Endometrial microvascular endothelial cells (primary cell): Measurements from ENCODE around the gene CD82. TPM values are rescaled to one million over a fixed set of nuclear protein-coding genes. Genes with fewer than 3 reads are reported as not detected.

Source experiments
- in situ Hi-C: cut with HindIII; loops from 2 replicates; pipeline ENCODE4 v1.10.0; 2017; ENCODE audit warnings: low sequenced_read_pairs, low pct_unique_long_range_greater_than_20kb; ENCODE audit errors: inconsistent ontology term
- total RNA-seq: library from RNA; depleted of rRNA; stranded (reverse); fragments of >200 nt; gene quantifications from one replicate; pipeline ENCODE4 v1.2.3, GENCODE V29; 2015; ENCODE audit errors: inconsistent ontology term

The CD82 gene
- total RNA-seq, 1 donor from 2014 or later: 19.0 TPM

DNA sequence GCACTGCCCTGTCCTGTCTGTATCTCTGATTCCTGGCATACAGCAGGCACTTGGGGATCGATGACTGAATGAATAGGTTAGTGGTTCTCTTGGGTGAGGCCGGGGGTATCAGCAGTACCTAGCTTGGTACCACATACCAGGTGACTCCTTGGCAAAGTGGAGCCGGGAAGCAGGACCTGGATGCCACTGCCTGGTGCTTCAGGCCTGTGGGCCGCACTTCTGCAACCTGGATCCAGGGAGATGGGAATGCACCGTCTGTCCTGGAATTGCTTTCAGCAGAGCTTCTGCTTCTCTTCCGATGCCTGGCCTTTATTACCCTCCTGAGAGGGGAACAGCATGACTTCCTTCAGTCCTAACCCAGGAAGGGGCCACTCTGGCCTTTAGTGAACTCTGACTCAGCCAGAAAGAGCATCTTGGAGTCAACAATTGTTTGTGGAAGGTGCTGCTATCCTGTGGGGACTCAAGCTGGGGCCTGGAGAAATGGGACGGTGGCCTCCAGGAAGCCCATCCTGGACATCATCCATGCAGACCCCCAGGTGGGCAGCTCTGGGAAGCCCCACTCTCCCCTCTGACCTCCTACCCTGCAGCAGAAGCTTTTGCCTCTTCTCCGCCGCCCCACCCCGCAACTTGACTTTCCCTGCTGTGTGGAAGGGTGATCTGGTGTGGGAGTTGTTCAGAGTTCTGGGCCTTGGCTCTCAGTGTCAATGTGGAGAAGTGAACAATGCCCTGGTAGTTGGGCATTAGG is 5.1 kb downstream of the CD82 start:
- in situ Hi-C loops: no loop called here

DNA sequence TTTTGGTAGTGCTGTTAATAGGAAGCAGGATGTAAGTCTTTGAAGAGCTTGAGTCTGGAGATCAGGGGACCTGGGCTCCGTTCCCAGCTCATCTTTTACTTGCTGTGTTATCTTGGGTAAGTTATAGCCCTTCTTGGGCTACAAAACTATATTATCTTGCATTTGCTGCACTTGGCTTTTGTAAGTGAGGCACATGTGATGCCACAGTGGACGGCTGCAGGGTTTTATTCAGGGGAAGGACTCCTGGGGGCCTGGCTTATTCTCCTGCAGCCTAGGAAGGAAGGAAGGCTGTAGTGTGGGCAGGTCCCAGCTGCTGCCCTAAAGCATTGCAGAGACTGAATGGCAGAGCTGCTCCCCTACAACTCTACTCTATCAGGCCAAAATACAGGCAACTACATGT is 6.4 kb downstream of the CD82 start:
- in situ Hi-C loops: no loop called here

DNA sequence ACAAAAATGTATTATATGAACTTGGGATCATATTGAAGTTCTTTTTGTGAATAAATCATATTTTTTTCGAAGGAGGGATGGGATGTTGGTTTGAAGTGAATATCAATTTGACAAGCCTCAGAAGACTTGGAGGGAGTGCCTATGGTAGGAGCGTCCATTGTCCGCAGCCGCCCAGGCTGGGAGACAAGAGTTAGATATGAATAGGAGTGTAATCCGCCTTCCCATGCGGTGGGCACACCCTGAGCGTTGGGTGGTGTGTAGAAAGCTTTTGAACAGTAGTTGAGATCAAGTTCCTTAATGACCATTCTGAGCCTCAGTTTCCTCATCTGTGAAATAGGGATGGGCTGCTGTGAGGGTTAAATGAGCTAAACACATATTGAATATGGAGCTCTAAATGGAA is 7.0 kb downstream of the CD82 start:
- in situ Hi-C loops: no loop called here

DNA sequence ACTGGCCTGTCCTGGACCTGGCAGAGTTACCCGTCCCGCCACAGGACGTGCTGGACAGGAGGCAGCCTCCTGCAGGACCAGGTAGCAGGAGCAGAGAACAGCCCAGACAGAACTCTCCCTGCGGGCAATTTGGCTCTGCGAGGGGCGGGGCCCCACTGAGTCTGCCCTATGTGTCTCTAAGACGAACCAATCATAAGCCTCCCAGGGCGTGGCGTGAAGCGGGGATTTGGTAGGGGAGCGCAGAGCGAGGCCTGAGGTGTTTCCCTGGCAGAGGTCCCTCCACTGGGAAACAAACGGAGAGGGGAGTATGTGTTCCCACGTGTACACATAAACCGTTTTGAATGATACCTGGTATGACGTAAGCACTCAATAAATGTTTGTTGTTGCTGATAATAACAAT is 7.4 kb downstream of the CD82 start:
- in situ Hi-C loops: no loop called here

DNA sequence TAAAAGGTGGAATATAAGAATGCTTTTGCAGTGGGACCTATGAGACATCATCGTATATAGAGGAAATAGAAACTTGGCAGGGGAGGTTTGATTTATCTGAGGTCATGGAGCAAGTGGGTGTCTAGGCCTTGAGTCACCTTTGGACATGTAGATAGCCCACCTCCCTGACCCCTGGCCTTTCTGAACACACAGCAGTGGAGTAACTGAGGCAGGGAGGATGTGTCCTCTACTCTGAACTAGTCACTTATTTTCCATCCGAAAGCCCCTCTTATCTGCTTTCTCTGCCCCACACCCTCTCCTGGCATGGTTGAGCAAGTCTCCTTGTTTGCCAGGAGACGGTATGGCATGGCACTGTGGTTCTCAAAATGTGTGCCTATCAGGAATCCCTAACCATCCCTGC is 7.9 kb downstream of the CD82 start:
- in situ Hi-C loops: no loop called here

DNA sequence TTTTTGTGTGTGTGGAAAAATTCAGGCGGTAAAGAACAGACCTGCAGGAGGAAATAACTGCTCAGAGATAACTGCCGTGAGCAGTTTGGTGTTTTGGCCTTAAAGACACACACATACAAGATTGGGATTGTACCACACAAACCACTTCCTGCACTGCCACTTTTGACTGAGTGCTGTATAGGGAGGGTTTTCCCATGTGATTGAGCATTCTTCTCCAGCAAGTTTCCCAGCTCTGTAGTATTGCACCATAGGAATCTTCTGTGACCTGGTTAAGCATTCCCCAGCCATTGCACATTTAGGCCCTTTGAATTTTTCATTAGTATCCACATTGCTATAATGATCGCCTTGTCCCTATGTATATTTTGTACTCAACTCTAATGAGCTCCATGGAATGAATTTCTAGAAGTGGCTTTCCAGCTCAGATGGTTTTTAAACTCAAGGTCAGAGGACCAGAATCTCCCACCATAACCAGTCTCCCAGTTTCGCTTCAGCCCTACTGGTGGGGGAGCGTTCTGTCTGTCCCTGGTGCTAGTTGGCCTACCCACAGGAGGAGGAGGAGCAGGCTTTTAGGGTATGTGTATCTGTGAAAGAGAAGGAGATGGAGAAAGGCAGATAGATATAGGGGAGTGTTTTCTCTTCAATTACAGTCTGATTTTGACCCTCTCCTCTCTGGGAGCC is 9.3 kb downstream of the CD82 start:
- in situ Hi-C loops: no loop called here

DNA sequence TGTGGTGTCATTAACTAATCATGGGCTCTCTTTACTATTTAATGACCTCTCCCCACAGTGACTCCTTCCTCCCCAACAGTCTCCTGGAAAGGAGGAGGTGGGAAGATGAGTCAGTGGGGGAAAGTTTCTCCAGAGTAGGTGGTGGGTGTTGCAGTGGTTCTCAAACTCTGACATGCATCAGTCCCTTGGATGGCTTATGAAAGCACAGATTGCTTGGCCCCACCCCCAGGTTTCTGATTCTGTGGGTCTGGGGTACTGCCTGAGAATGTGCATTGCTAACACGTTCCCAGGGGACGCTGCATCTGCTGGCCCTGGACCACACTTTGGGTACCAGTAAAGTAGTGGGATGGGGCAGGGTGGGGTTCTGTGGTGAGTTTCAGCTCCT is 9.8 kb downstream of the CD82 start:
- in situ Hi-C loops: no loop called here

DNA sequence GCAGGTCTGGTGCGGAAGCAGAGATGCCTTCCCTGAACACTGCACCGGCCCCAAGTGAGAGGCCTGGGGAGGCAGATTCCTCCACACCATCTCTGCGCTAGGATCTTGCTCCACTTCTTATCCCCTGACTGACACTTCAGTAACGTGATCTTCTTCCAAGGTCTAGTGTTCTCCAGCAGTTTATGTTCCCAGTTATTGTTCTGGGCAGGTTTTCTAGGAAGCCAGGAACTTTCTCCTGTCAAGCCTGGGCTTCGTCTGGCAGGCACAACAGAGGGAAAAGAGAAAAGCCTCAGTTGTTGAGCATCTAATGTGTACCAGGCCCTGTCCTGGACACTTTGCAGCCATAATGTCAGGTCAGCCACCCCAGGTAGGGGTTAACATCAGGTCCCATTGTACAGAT is 10.5 kb downstream of the CD82 start:
- in situ Hi-C loops: no loop called here

DNA sequence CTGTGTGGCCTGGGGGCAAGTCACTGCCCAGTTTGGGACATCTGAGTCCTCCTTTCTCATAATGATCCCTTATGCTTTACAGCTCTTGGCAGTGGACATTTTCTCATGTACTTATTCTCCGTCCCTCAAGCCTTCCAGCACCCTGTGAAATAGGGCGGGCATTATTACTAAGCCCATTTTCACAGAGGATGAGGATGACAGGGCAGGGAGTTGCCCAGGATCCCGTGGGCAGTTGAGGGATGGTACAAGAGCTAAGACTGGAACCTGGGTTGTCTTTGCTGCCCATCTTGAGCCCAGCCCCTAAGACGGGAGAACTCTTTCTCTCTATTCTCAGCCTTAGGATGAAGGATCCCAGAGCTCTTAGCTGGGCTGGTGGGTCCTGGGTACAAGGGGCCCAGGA is 11.2 kb downstream of the CD82 start:
- in situ Hi-C loops: no loop called here

DNA sequence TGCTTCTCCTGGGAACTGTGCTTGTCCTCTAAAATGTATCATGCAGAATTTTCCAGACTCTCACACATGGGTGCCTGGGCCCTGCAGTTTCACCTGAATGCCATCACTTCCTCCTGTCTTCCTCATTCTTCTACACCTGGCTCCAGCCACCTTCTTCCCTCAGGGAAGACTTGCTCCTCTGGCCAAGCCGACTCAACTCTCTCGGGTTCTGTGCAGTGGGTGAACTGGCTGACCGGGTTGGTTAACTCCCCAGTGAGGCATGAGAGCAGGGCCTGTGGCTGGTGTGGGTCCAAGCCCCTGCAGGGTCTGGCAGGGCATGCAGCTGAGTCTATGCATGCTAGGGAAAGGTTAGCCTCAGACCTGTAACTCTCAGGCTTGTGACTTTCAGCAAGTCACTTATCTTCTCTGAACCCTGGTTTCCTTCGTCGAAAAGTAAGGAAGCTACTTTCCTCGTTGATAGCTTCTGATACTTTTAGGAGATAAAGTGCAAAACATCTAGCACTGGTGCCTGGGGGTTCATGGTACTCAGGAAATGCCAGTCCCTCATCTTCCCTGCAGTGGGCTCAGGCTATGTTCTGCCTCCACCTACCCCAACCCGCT is 11.9 kb downstream of the CD82 start:
- in situ Hi-C loops: no loop called here

DNA sequence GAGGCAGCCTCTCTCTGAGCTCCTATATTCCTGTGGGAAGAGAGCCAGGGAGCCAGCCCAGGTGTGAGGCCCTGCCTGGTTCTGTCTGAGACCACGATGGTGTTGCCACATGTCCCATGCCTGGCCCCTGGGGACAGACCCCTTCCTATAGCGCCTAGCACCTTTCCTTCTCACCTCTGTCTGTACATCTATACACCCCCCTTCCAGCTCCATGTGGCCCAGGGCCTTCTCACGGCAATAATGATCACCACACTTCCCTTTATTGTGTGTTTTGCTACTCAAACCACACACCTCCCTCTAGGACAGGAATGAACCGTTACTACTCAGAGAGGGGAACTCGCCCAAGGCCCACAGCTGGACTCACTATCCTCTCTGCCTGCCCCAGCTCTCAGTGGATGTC is 12.8 kb downstream of the CD82 start:
- in situ Hi-C loops: no loop called here

DNA sequence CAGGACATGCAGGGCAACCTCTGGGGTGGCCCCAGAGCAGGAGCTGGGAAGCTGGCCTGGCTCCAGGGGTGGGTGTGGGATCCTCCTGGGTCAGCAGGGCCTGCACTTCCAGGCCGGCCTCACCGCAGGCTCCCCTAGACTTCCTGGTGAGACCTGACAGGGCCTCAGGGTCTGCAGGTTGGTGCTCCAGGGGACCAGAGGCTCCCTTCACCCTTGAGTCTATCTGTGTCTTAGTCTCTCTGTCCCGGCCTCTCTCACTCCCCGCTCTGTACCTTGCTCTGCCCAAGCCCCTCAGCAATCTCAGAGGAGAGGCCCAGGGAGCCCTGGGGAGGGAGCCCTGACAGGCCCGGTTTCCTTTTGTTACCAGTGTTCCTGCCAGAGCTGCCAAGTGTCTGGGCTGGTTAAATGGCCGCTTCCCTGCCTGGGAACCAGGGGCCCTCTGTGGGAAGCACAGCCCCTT is 13.9 kb downstream of the CD82 start:
- in situ Hi-C loops: no loop called here

DNA sequence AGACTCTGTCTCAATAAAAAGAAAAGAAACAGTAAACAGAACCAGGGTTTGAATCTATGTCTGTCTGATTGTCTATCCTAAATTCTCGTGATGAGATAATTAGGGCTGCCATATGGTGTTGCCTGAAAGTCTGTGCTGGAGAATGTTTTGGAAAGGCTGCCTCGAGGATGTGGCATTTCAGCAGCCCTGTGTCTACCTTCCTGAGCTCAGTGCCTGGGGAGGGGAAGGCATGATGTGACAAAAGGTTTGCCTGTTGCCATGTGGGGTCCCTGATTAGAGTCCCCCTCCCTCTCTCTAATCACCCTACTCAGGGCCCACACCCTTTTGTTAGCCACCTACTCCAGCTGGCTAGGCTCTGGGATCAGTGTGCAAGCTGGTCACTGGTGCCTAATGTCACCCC is 15.2 kb downstream of the CD82 start:
- in situ Hi-C loops: no loop called here

DNA sequence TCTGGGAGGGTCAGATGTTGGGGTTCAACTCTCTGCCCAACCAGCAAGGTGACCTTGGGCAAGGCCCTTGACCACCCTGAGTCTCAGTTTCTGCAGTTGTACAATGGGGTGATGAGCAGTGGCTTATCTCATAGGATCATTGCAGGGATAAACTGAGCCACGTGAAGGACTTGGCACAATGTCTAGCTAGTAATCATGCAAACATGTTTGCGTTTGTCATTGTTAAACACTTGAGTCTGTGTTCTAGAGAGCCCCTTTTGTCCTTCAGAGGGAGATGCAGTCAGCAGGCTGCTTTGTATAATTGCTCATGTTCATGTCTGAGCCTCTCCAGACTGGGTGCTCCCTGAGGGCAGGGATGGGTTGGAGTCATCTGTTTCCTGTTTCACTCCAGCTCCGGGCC is 15.8 kb downstream of the CD82 start:
- in situ Hi-C loops: no loop called here

DNA sequence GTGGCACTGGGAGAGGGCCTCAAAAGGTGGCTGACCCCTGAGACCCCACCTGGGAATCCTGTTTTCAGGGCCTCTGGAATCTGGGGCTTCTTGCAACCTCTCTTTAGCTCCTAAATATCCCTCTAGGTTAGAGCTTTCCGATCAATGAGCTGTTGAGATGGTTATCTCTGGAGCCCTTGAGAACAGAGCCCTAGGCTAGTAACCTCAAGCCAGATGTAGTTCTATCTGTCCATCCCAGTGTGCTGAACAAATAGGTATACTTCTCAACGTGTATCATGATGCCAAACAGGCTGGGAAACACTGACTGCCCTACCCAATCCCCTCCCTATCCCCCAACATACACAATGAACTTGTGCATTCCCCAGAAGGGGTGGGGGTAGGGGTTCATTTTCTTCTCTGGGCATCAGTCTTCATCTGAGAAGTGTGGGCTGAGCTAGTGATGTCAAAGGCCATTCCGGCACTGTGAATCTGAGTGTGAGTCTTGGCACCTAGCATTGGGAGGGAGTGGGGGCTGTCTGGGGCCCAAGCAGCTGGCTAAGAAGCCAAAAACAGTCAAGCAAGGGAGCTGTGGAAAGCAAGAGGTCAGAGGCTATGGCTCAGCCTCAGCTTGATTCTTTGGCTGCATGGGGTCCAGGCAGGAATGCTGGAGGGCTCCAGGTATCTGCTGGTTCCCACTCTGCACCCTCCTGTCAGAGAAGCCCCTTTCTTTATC is 17.3 kb downstream of the CD82 start:
- in situ Hi-C loops: no loop called here

DNA sequence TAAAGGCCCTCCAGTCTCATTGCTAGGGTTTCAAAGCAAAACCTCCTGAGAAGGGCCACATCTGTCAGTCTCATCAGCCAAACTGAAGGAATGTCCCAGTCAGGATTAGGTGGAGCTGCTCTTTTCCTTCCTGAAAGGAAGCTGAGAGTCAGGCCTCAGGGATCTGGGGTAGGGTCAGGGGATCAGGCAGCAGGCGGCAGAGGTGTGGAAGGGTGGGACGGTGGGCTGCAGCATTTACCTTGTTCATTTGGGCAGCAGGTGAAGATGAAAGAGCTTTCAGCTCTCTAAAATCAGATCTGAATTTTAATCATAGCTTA is 17.8 kb downstream of the CD82 start:
- in situ Hi-C loops: no loop called here

DNA sequence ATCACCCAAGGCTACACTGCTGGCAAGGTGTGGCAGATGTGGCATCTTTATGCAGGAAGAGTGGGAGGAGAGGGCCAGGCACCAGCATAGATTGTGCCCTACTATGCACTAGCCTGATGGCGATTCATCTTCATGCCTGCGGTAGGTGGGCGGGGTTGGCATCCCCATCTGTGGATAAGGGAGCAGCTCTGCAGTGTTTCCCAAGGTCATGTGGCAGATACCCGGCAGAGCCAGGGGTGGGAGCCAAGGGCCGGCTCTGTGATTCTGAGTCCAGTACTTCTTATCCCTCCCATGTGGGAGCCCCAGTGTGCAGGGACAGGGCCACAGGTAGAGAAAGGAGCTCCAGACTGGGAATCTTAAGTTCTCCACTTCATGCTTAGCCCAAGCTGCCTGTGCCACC is 20.0 kb downstream of the CD82 start:
- in situ Hi-C loops: no loop called here

DNA sequence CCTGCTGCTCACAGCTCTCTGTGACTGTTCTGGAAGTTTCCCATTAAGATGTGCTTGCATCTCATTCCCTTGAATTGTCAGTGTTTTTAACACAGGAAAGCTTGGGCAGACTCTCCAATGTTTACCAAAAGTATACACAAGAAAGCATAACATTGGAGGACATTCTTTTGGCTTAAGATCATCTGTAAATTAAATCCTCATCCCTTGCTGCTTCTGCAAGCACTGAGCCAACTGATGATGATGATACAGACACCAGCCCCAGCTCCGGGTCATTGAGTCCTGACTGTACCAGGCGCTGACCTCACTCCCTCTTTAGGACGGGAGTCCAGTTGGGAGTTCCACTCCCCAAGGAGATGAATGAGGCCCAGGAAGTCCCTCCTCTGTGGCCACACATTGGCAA is 23.8 kb downstream of the CD82 start:
- in situ Hi-C loops: no loop called here

DNA sequence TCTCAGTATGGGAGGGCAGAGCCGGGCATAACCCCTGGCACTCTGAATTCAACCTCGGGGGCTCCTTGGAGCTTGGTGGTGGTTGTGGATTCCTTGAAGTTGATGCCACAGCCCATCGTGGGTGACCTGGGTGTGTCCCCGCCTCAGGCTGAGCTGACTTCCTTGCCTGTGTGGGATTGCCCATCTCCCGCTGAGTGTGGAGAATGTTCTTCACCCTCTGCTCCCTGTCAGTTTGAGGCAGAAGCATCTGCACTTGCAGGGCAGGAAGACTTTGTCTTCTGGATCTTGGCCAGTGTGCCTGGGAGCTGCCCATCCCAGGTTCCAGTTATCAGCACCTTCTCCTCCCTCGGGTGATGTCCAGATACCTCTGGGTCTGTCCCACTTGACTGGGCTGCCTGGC is 25.3 kb downstream of the CD82 start:
- in situ Hi-C loops: no loop called here

DNA sequence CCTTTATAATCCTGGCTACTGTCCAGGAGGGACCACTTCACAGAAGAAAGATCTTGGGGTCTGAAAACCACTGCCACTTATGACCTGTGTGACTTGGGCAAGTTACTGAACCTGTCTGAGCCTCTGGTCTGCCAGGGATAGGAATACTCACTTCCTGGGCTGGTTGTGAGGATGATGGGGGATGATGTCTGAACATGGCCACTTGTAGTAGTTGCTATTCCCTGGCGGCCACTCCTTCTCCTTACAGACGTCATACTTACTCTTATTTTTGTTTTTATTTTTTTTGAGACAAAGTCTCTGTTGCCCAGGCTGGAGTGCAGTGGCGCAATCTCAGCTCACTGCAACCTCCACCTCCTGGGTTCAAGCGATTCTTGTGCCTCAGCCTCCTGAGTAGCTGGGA is 26.1 kb downstream of the CD82 start:
- in situ Hi-C loops: no loop called here
